Spleen (tissue), 11 donors: ENCODE measurements around the gene MYOF. TPM values are rescaled to one million over a fixed set of nuclear protein-coding genes. Genes with fewer than 3 reads are reported as not detected.
A peak's percentile ranks its signal among the peaks of the same experiment; 100 is the strongest.

ENCODE experiments used
- DNase-seq: peaks from one replicate; pipeline ENCODE4 v3.0.0-alpha.2; 2020
- H3K27ac ChIP-seq, 8 donors: fragments of 200-600 bp; sonication (generic) in 7 of 8; 1 replicate in 4 of 8; 2 replicates in 4 of 8; pipeline versions ENCODE4 v1.5.0 to v1.8.0; 2016 to 2021; ENCODE audit warnings: inconsistent platforms in 4 of 8, mild to moderate bottlenecking in 4 of 8, moderate library complexity in 1 of 8
- H3K27me3 ChIP-seq, 7 donors: fragments of 200-600 bp; sonication (generic) in 6 of 7; replicated peaks in 1 of 7; 1 replicate in 4 of 7; 2 replicates in 3 of 7; pipeline versions ENCODE4 v1.5.0 to v1.8.0; 2016 to 2021; ENCODE audit warnings: inconsistent platforms in 3 of 7, mild to moderate bottlenecking in 1 of 7
- H3K36me3 ChIP-seq, 6 donors: fragments of 200-600 bp; sonication (generic) in 5 of 6; 1 replicate in 4 of 6; 2 replicates in 2 of 6; pipeline versions ENCODE4 v1.5.0 to v1.8.0; 2016 to 2021; ENCODE audit warnings: inconsistent platforms in 2 of 6
- H3K4me1 ChIP-seq, 6 donors: fragments of 200-600 bp; sonication (generic) in 5 of 6; 1 replicate in 3 of 6; 2 replicates in 3 of 6; pipeline versions ENCODE4 v1.5.0 to v1.8.0; 2016 to 2021; ENCODE audit warnings: inconsistent platforms in 3 of 6
- H3K4me3 ChIP-seq, 8 donors: fragments of 200-600 bp; sonication (generic) in 7 of 8; 1 replicate in 4 of 8; 2 replicates in 4 of 8; pipeline versions ENCODE4 v1.5.0 to v1.8.0; 2016 to 2021; ENCODE audit warnings: inconsistent platforms in 4 of 8, mild to moderate bottlenecking in 4 of 8, moderate library complexity in 2 of 8
- H3K9me3 ChIP-seq, 8 donors: fragments of 200-600 bp; sonication (generic) in 7 of 8; 1 replicate in 4 of 8; 2 replicates in 4 of 8; pipeline versions ENCODE4 v1.5.0 to v1.8.0; 2016 to 2021; ENCODE audit warnings: inconsistent platforms in 4 of 8
- POLR2A ChIP-seq, 3 donors: fragments of 450-650 bp; IDR thresholded peaks; one replicate each; pipeline ENCODE4 v1.5.1; 2017; ENCODE audit warnings: antibody characterized with exemption in 3 of 3, mild to moderate bottlenecking in 1 of 3
- POLR2AphosphoS5 ChIP-seq, 3 donors: sonication (generic); formaldehyde crosslinking; IDR thresholded peaks; one replicate each; pipeline ENCODE4 v1.5.1; 2017; ENCODE audit warnings: antibody characterized with exemption in 3 of 3
- WGBS, 5 donors: extraction: QIAGEN DNeasy Blood & Tissue Kit in 3 of 5; methylation state at CpG; one replicate each; pipeline versions ENCODE4 v1.1.5 to v1.1.7; 2013 to 2018; 5-methylcytosine and 5-hydroxymethylcytosine counted together
- intact Hi-C: fragments of 100-400 bp; cut with DNase I; formaldehyde crosslinking; loops from one replicate; pipeline ENCODE4 v1.15.0; 2023; ENCODE audit warnings: low total_unique reads
- polyA plus RNA-seq, 3 donors: library from polyadenylated mRNA; stranded (reverse); fragments of 200-250 nt; gene quantifications; one replicate each; pipeline ENCODE4 v1.2.1, GENCODE V29; 2013
- total RNA-seq, 7 donors: library from RNA; depleted of rRNA in 3 of 7; stranded (reverse); fragments of >200 nt in 3 of 7; fragmentation: NEBNext Ultra II Directional in 4 of 7; extraction: Animal tissue kit (Norgen Biotek cat#: 25700) in 4 of 7; gene quantifications; one replicate each; pipeline versions ENCODE4 v1.1.0 to v1.2.1, GENCODE V29; 2016 to 2021
- TF ChIP-seq, protein P1 (sequence below), 11 experiments: fragments of 200-600 bp in 7 of 11; fragments of 450-650 bp in 4 of 11; sonication (generic) in 4 of 11; IDR thresholded peaks in 8 of 11; conservative IDR thresholded peaks in 3 of 11; 1 replicate in 7 of 11; 2 replicates in 4 of 11; pipeline versions ENCODE4 v1.4.0 to v1.8.0; 2016 to 2021; ENCODE audit warnings: antibody characterized with exemption in 11 of 11, inconsistent platforms in 4 of 11, mild to moderate bottlenecking in 1 of 11
- donor health status: healthy with polysubstance abuse.
- donor health status: DM: no; HTN: no; CAD: no; lungs with moderate emphysema.
- donor health status: DM: no; HTN: no; CAD: no.
- donor health status: Bipolar disorder and iron deficiency.
- donor health status: healthy.
- donor health status: DM: no; HTN: no; CAD: no.
- donor health status: DM: yes; HTN: yes; CAD: no.

The MYOF gene
- total and polyA plus RNA-seq, 10 donors, result 1.5 to 50.8 (median 20.9) TPM

DNA sequence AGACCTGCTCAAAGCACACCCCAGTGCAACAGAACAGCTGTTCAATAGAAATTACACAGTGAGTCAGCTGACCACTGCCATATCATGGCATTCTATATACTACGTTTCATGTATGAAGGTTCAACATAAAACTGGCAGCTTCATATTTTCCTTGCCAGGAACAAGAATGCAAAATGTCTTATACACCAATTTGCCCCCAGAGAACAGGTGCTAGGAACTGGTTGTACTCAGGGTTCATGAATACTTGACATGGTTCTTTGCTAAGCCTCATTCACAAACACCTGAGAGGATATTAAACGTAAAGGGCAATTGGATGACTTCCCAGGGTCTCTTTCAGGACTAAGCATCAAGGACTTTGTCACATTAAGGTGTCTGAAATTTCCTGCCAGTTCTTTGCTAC, 6.9 kb downstream of the MYOF start:
- intact Hi-C loops, result no loop called here
- Histone ChIP-seq H3K9me3 (no peaks in the 10 kb centered on the region), H3K36me3 (no peaks in the 10 kb centered on the region), H3K4me3 (no peak overlapping the region), H3K27me3 (no peaks in the 10 kb centered on the region), H3K4me1 (peaks cover 0 to 22% (median 0%) of the 10 kb centered on the region in 6 donors), H3K27ac (no peak overlapping the region)
- TF ChIP-seq, protein P1, sequence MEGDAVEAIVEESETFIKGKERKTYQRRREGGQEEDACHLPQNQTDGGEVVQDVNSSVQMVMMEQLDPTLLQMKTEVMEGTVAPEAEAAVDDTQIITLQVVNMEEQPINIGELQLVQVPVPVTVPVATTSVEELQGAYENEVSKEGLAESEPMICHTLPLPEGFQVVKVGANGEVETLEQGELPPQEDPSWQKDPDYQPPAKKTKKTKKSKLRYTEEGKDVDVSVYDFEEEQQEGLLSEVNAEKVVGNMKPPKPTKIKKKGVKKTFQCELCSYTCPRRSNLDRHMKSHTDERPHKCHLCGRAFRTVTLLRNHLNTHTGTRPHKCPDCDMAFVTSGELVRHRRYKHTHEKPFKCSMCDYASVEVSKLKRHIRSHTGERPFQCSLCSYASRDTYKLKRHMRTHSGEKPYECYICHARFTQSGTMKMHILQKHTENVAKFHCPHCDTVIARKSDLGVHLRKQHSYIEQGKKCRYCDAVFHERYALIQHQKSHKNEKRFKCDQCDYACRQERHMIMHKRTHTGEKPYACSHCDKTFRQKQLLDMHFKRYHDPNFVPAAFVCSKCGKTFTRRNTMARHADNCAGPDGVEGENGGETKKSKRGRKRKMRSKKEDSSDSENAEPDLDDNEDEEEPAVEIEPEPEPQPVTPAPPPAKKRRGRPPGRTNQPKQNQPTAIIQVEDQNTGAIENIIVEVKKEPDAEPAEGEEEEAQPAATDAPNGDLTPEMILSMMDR (IDR thresholded peaks at IDR 0.05 in 8 of 11, conservative IDR thresholded peaks at IDR 0.05 in 3 of 11), result no peak
- TF ChIP-seq POLR2A (IDR thresholded peaks at IDR 0.05), result no peak
- DNase-seq, result no peak
- 75 to 94% (median 90%) methylated on average over 2 of the region's 2 CpGs for WGBS, 5 donors

DNA sequence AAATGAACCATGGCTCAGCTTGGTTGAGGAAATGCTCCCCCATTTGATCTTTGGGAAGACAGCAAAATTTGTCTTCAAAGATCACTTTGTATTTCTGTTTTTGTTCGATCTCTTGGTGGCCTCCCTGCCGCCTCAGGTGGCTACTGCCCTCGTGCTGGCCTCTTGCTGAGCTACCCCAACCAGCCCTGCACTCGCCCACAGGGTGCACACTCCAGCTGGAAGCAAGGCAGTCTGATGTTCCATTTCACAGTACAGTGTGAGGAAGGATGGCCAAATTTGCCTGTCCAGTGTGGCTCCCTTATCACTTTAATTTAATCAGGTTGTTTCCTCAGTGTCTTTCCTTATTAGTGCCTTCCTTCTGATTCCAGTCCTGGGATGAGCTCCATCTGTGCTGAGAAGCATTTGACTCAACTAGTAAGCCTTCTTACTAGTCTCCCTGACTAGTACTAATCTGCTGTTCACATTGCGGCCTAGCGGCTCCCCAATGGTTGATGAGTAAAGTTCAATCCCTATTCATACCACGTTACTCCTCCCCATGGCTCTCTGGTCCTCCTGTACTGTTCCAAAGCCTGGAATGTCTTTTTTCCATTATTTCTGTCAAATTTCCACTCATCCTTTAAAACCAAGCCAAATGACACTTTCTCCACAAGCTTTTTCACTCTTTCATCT, 8.2 kb downstream of the MYOF start:
- H3K4me3 ChIP-seq, result no peak overlapping the region
- 75 to 89% (median 80%) methylated on average over 7 of the region's 7 CpGs for WGBS, 5 donors
- no peaks in the 10 kb centered on the region for H3K9me3 ChIP-seq
- peaks cover 0 to 22% (median 0%) of the 10 kb centered on the region in 6 donors for H3K4me1 ChIP-seq
- no peak overlapping the region for H3K27ac ChIP-seq
- TF ChIP-seq POLR2AphosphoS5 (IDR thresholded peaks at IDR 0.05) (no peak), POLR2A (IDR thresholded peaks at IDR 0.05) (no peak)
- TF ChIP-seq, protein P1 (IDR thresholded peaks at IDR 0.05 in 8 of 11, conservative IDR thresholded peaks at IDR 0.05 in 3 of 11), result no peak
- no peaks in the 10 kb centered on the region for H3K36me3 ChIP-seq
- intact Hi-C loops, result no loop called here
- DNase-seq, result no peak
- no peaks in the 10 kb centered on the region for H3K27me3 ChIP-seq

DNA sequence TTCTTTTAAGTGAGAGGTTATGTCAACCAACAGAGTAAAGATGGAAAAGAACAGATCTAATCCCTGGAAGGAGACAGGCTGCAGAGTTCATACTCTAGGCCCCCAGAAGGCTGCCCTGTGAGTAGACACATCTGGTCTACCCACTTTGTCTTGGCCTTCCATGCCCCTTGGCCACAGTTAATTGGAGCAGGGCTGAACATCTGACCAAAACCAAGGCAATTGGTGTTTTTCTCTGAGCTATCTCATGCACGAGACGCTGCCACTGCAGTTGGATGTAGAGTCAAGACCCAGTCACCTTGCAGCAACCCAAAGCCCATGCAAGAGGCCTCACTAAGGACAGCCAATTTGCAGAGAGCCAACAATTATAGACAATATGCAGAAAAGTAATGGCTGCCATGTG, 9.0 kb downstream of the MYOF start:
- intact Hi-C loops, result no loop called here
- H3K4me1 ChIP-seq, result peaks cover 0 to 22% (median 0%) of the 10 kb centered on the region in 6 donors
- H3K4me3 ChIP-seq, result no peak overlapping the region
- no peaks in the 10 kb centered on the region for H3K27me3 ChIP-seq
- no peaks in the 10 kb centered on the region for H3K9me3 ChIP-seq
- TF ChIP-seq POLR2AphosphoS5 (IDR thresholded peaks at IDR 0.05) (no peak), POLR2A (IDR thresholded peaks at IDR 0.05) (no peak)
- TF ChIP-seq, protein P1 (IDR thresholded peaks at IDR 0.05 in 8 of 11, conservative IDR thresholded peaks at IDR 0.05 in 3 of 11), result no peak
- 78 to 98% (median 93%) methylated on average over 2 of the region's 2 CpGs for WGBS, 5 donors
- H3K27ac ChIP-seq, result no peak overlapping the region
- H3K36me3 ChIP-seq, result no peaks in the 10 kb centered on the region
- DNase-seq, result no peak

DNA sequence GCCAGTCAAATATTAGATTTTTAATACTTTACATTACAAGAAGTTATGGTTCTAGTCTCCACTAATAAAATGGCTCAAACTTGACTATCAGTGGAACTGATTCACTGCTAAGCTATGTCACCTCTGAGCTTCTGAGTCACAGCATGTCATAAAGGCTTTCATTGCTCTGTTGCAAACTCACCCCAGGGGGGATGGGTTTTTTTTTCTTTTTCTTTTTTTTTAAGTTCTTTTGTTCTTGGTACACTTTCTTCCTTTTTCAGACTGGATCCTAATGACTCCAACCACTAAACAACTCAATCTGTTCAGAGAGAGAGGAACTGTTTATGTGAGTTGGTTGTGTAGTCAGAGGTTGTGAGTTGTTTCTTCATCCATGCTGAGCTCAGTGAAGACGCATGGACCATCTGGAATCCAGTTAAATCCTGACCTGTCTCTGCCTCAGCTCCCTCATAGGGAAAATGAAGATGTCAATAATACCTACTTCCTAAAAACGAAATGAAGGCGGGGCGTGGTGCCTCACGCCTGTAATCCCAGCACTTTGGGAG, 11.0 kb downstream of the MYOF start:
- Histone ChIP-seq H3K27me3 (no peaks in the 10 kb centered on the region), H3K36me3 (no peaks in the 10 kb centered on the region), H3K27ac (peak overlapping the region in 5 of 8 donors; percentile 0 to 56 (median 42)), H3K4me1 (peaks cover 0 to 22% (median 4%) of the 10 kb centered on the region in 6 donors), H3K4me3 (no peak overlapping the region), H3K9me3 (no peaks in the 10 kb centered on the region)
- TF ChIP-seq POLR2A (IDR thresholded peaks at IDR 0.05) (no peak), POLR2AphosphoS5 (IDR thresholded peaks at IDR 0.05) (no peak)
- TF ChIP-seq, protein P1 (IDR thresholded peaks at IDR 0.05 in 8 of 11, conservative IDR thresholded peaks at IDR 0.05 in 3 of 11), result no peak
- DNase-seq, result no peak
- intact Hi-C loops, result no loop called here
- 84 to 94% (median 90%) methylated on average over 5 of the region's 5 CpGs for WGBS, 5 donors
